H1 (cell line): ENCODE data around the gene PRPF18. TPM values are rescaled to one million over a fixed set of nuclear protein-coding genes. Genes with fewer than 3 reads are reported as not detected.

Source experiments
- CTCF ChIA-PET: fragments of 300-600 bp; sonication (Branson Sonifier 250); formaldehyde crosslinking; loops from one replicate; lab custom pipeline; 2021; ENCODE audit not compliant: partially characterized antibody; lab: Charles Lee
- POLR2A ChIA-PET: fragments of 300-600 bp; sonication (Branson Sonifier 250); formaldehyde crosslinking; loops from one replicate; lab custom pipeline; 2021; ENCODE audit warnings: inconsistent platforms; ENCODE audit not compliant: partially characterized antibody; lab: Charles Lee
- DNase-seq, 2 experiments: peaks; one replicate each; pipeline versions ENCODE4 v3.0.0 to v3.0.0-alpha.2; 2010 to 2022; ENCODE audit warnings: low spot score in 2 of 2, low read depth in 1 of 2, mixed read lengths in 1 of 2
- FAIRE-seq: peaks from 2 replicates; lab custom pipeline; 2011; peaks lifted over from hg19 to GRCh38; lab: Jason Lieb, UNC
- H2AFZ ChIP-seq: 2 replicates; pipeline ENCODE4 v1.8.1; 2012; ENCODE audit warnings: low read length, inconsistent platforms
- H2AK5ac ChIP-seq: 2 replicates; pipeline ENCODE4 v1.6.1; 2013; ENCODE audit warnings: low read depth, low read length
- H2BK120ac ChIP-seq: replicated peaks from 2 replicates; pipeline ENCODE3; 2013; ENCODE audit warnings: low read depth, low read length, inconsistent platforms
- H2BK12ac ChIP-seq: 2 replicates; pipeline ENCODE4 v1.6.1; 2013; ENCODE audit warnings: low read depth, low read length
- H2BK15ac ChIP-seq: 2 replicates; pipeline ENCODE4 v1.6.1; 2013; ENCODE audit warnings: low read length
- H2BK20ac ChIP-seq: 2 replicates; pipeline ENCODE4 v1.6.1; 2013; ENCODE audit warnings: low read length
- H2BK5ac ChIP-seq: 2 replicates; pipeline ENCODE4 v1.6.1; 2013; ENCODE audit warnings: low read depth, low read length
- H3K14ac ChIP-seq: 2 replicates; pipeline ENCODE4 v1.6.1; 2013; ENCODE audit warnings: inconsistent platforms; ENCODE audit not compliant: insufficient read length
- H3K18ac ChIP-seq: 2 replicates; pipeline ENCODE4 v1.6.1; 2013; ENCODE audit warnings: low read length; ENCODE audit errors: extremely low read depth
- H3K23ac ChIP-seq: 2 replicates; pipeline ENCODE4 v1.6.1; 2013; ENCODE audit warnings: inconsistent platforms; ENCODE audit not compliant: insufficient read length
- H3K23me2 ChIP-seq: 2 replicates; pipeline ENCODE4 v1.6.1; 2013; ENCODE audit warnings: low read depth, low read length
- H3K27ac ChIP-seq: 2 replicates; pipeline ENCODE4 v1.6.1; 2011; ENCODE audit warnings: low read depth, low read length, inconsistent platforms
- H3K27me3 ChIP-seq, 4 experiments: replicated peaks in 1 of 4; 1 replicate in 1 of 4; 2 replicates in 3 of 4; pipeline versions ENCODE4 v1.6.1 to v1.8.1; 2011 to 2013; ENCODE audit warnings: low read length in 3 of 4, mild to moderate bottlenecking in 3 of 4, inconsistent platforms in 2 of 4, mixed read lengths in 2 of 4, moderate library complexity in 1 of 4; ENCODE audit not compliant: control insufficient read depth in 3 of 4, insufficient read depth in 3 of 4; ENCODE audit errors: extremely low read depth in 1 of 4
- H3K36me3 ChIP-seq, 4 experiments: 2 replicates each; pipeline versions ENCODE4 v1.6.1 to v1.8.1; 2011 to 2013; ENCODE audit warnings: mild to moderate bottlenecking in 4 of 4, low read length in 3 of 4, moderate library complexity in 2 of 4, control low read depth in 1 of 4, inconsistent platforms in 1 of 4; ENCODE audit not compliant: insufficient read depth in 4 of 4, control insufficient read depth in 2 of 4
- H3K4ac ChIP-seq: replicated peaks from 2 replicates; pipeline ENCODE3; 2013; ENCODE audit warnings: low read length, low read depth, mixed read lengths, inconsistent platforms; ENCODE audit not compliant: insufficient read length
- H3K4me1 ChIP-seq, 4 experiments: replicated peaks in 1 of 4; 1 replicate in 1 of 4; 2 replicates in 3 of 4; pipeline versions ENCODE4 v1.6.1 to v1.8.1; 2011 to 2013; ENCODE audit warnings: low read length in 3 of 4, inconsistent platforms in 2 of 4, mixed read lengths in 1 of 4; ENCODE audit not compliant: insufficient read depth in 4 of 4, control insufficient read depth in 3 of 4
- H3K4me2 ChIP-seq, 2 experiments: 2 replicates each; pipeline versions ENCODE4 v1.6.1 to v1.8.1; 2011 to 2013; ENCODE audit warnings: low read depth in 2 of 2, low read length in 2 of 2, control low read depth in 1 of 2, inconsistent platforms in 1 of 2, mild to moderate bottlenecking in 1 of 2; ENCODE audit not compliant: insufficient read depth in 1 of 2
- H3K4me3 ChIP-seq, 4 experiments: fragments of 200-600, 300-600 bp in 1 of 4; sonication (generic), shearing (Covaris generic), sonication (Bioruptor Twin) in 1 of 4; 2 replicates each; pipeline versions ENCODE4 v1.5.1 to v1.8.1; 2011 to 2016; ENCODE audit warnings: low read length in 4 of 4, low read depth in 3 of 4, control low read depth in 2 of 4, inconsistent platforms in 2 of 4, mild to moderate bottlenecking in 2 of 4, mixed read lengths in 1 of 4, moderate library complexity in 1 of 4; ENCODE audit not compliant: insufficient read depth in 2 of 4; ENCODE audit errors: extremely low read depth in 1 of 4
- H3K56ac ChIP-seq: replicated peaks from 2 replicates; pipeline ENCODE3; 2013; ENCODE audit warnings: low read depth, mild to moderate bottlenecking, mixed read lengths, low read length, inconsistent platforms; ENCODE audit not compliant: insufficient read length
- H3K79me1 ChIP-seq: 2 replicates; pipeline ENCODE4 v1.6.1; 2013; ENCODE audit warnings: low read depth, low read length, control low read depth
- H3K79me2 ChIP-seq, 2 experiments: 2 replicates each; pipeline versions ENCODE4 v1.6.1 to v1.8.1; 2012 to 2013; ENCODE audit warnings: low read length in 2 of 2, mild to moderate bottlenecking in 2 of 2, inconsistent platforms in 1 of 2; ENCODE audit not compliant: insufficient read depth in 2 of 2, control insufficient read depth in 1 of 2
- H3K9ac ChIP-seq, 4 experiments: replicated peaks in 1 of 4; 1 replicate in 1 of 4; 2 replicates in 3 of 4; pipeline versions ENCODE4 v1.6.1 to v1.8.1; 2011 to 2013; ENCODE audit warnings: low read depth in 3 of 4, low read length in 3 of 4, control low read depth in 2 of 4, mild to moderate bottlenecking in 2 of 4, moderate library complexity in 2 of 4, inconsistent platforms in 1 of 4; ENCODE audit errors: extremely low read depth in 1 of 4
- H3K9me3 ChIP-seq, 2 experiments: 2 replicates each; pipeline versions ENCODE4 v1.6.1 to v1.8.1; 2012 to 2013; ENCODE audit warnings: mild to moderate bottlenecking in 2 of 2, moderate library complexity in 2 of 2, control low read depth in 1 of 2, inconsistent platforms in 1 of 2, low read depth in 1 of 2, low read length in 1 of 2, mixed read lengths in 1 of 2; ENCODE audit not compliant: insufficient read depth in 2 of 2
- H4K20me1 ChIP-seq, 2 experiments: replicated peaks in 1 of 2; 2 replicates each; pipeline versions ENCODE3 to v1.8.1; 2011 to 2013; ENCODE audit warnings: inconsistent platforms in 2 of 2, low read length in 2 of 2, mild to moderate bottlenecking in 1 of 2; ENCODE audit not compliant: insufficient read depth in 2 of 2, control insufficient read depth in 1 of 2
- H4K5ac ChIP-seq: 2 replicates; pipeline ENCODE4 v1.6.1; 2013; ENCODE audit warnings: low read length, low read depth, mixed read lengths, inconsistent platforms; ENCODE audit not compliant: insufficient read length
- H4K8ac ChIP-seq: 2 replicates; pipeline ENCODE4 v1.8.0; 2013; ENCODE audit warnings: mild to moderate bottlenecking, moderate library complexity, low read length, inconsistent platforms; ENCODE audit not compliant: insufficient read depth; ENCODE audit errors: extremely low read depth
- H4K91ac ChIP-seq: replicated peaks from 2 replicates; pipeline ENCODE3; 2013; ENCODE audit warnings: low read length, mixed read lengths, inconsistent platforms; ENCODE audit not compliant: insufficient read length
- ASH2L ChIP-seq: fragments of 200-600, 300-600 bp; sonication (generic); IDR thresholded peaks from one replicate; pipeline ENCODE4 v1.7.1; 2017; ENCODE audit warnings: low read length
- CEBPB ChIP-seq: IDR thresholded peaks from 2 replicates; pipeline ENCODE4 v1.6.1; 2012; ENCODE audit warnings: low read depth, low read length
- CHD1 ChIP-seq: IDR thresholded peaks from 2 replicates; pipeline ENCODE4 v1.6.1; 2012; ENCODE audit warnings: low read depth, low read length, improper control_type of control experiment
- CHD2 ChIP-seq: IDR thresholded peaks from 2 replicates; pipeline ENCODE4 v1.6.1; 2012; ENCODE audit warnings: low read length, improper control_type of control experiment
- EP300 ChIP-seq, 2 experiments: IDR thresholded peaks; 1 replicate in 1 of 2; 2 replicates in 1 of 2; pipeline ENCODE4 v1.6.1; 2011 to 2012; ENCODE audit warnings: low read depth in 2 of 2, low read length in 2 of 2, mild to moderate bottlenecking in 2 of 2, borderline replicate concordance in 1 of 2, inconsistent platforms in 1 of 2, moderate library complexity in 1 of 2
- KDM1A ChIP-seq: fragments of 200-600, 300-600 bp; sonication (generic); IDR thresholded peaks from 2 replicates; pipeline ENCODE4 v1.7.1; 2016; ENCODE audit warnings: mild to moderate bottlenecking, low read length, borderline replicate concordance
- MAFK ChIP-seq: IDR thresholded peaks from 2 replicates; pipeline ENCODE4 v1.6.1; 2012; ENCODE audit warnings: low read depth, mild to moderate bottlenecking, improper control_type of control experiment, low read length
- TAF7 ChIP-seq: optimal IDR thresholded peaks from 2 replicates; pipeline ENCODE3; 2011; ENCODE audit warnings: low read depth, mild to moderate bottlenecking, inconsistent platforms, low read length, moderate library complexity, borderline replicate concordance
- WGBS, 2 experiments: shearing (Covaris generic) in 1 of 2; methylation state at CpG; one replicate each; pipeline versions ENCODE4 v1.1.6 to v1.1.7; 2013 to 2015; ENCODE audit warnings: low lambda C conversion rate in 2 of 2, mixed read lengths in 2 of 2, inconsistent platforms in 1 of 2, low coverage in 1 of 2, missing lambda C conversion rate in 1 of 2; ENCODE audit not compliant: insufficient replicate concordance in 2 of 2, insufficient coverage in 1 of 2, insufficient read length in 1 of 2; ENCODE audit errors: extremely low coverage in 1 of 2, missing lambda C conversion rate in 1 of 2; 5-methylcytosine and 5-hydroxymethylcytosine counted together
- polyA plus RNA-seq, 7 experiments: library from polyadenylated mRNA; depleted of rRNA in 3 of 7; stranded (reverse) in 5 of 7; unstranded in 2 of 7; fragments of >200 nt in 5 of 7; fragments of 200-250 nt in 2 of 7; gene quantifications; 1 replicate in 5 of 7; 2 replicates in 1 of 7; 4 replicates in 1 of 7; pipeline versions ENCODE4 v1.2.1 to v1.2.3, GENCODE V29; 2011 to 2013; ENCODE audit warnings: missing spikeins in 2 of 7, mixed read lengths in 2 of 7
- total RNA-seq: library from RNA; stranded (reverse); fragmentation: NEBNext Ultra II Directional; extraction: Animal tissue kit (Norgen Biotek cat#: 25700); gene quantifications from 2 replicates; pipeline ENCODE4 v1.2.1, GENCODE V29; 2021

Gene PRPF18
- total and polyA plus RNA-seq, 2 of the 8 experiments (the other 6 are each of a cell fraction or from before 2014, with no cell fraction given): 3.8 to 12.6 TPM

- Histone ChIP-seq H3K27me3 (no peaks in the 10 kb centered on the region; a peak in 1 of 7 replicates), H3K23me2 (no peaks in the 10 kb centered on the region), H2BK15ac (no peak overlapping the region), H3K4ac (no peak overlapping the region), H3K79me2 (no peaks in the 10 kb centered on the region), H3K79me1 (no peaks in the 10 kb centered on the region), H2BK120ac (no peak overlapping the region), H3K4me3 (no peak overlapping the region), H3K18ac (no peak overlapping the region), H4K8ac (no peak overlapping the region), H2BK12ac (no peak overlapping the region), H4K91ac (no peak overlapping the region), H3K9ac (no peak overlapping the region), H4K20me1 (no peaks in the 10 kb centered on the region), H3K14ac (no peak overlapping the region), H4K5ac (no peak overlapping the region), H2AFZ (no peak overlapping the region), H3K23ac (no peak overlapping the region), H3K4me1 (no peaks in the 10 kb centered on the region), H2BK5ac (no peak overlapping the region), H3K56ac (no peak overlapping the region), H3K27ac (no peak overlapping the region), H3K4me2 (no peak overlapping the region), H3K36me3 (peaks cover 4 to 38% (median 19%) of the 10 kb centered on the region in 4 experiments; a peak in 7 of 8 replicates), H3K9me3 (peaks cover 0 to under 1% of the 10 kb centered on the region in 2 experiments; a peak in 1 of 4 replicates), H2AK5ac (no peak overlapping the region), H2BK20ac (no peak overlapping the region)
- ChIA-PET CTCF (interaction anchor here (0.7 to 2.8 kb wide), 4 partner anchors 9 to 33 kb away, joined by 3 to 5 read pairs (median 4); no protein-coding TSS in a partner anchor), POLR2A (no interaction called here)
- TF ChIP-seq CHD2 (no peak), EP300 (IDR thresholded peaks at IDR 0.05; ENCODE audit: borderline replicate concordance in 1 of 2, low read depth in 2 of 2, low read length in 2 of 2) (no peak), KDM1A (no peak), ASH2L (no peak), TAF7 (no peak), CHD1 (no peak), CEBPB (no peak), MAFK (no peak)
- FAIRE-seq (no peak), DNase-seq (no peak)
- WGBS, 2 experiments: 89% methylated on average over 12 of the region's 12 CpGs; no CpG with 5 or more reads in 1 of the 2 experiments
Observed at GRCh38 chr10:13648425-13648824, 61.7 kb downstream of the PRPF18 start.
